Right lobe of liver (tissue), 4 donors: ENCODE data around the gene UBE2V1.

Experiments
- CTCF ChIP-seq, 4 donors: fragments of 200-600 bp in 3 of 4; fragments of 450-650 bp in 1 of 4; IDR thresholded peaks; one replicate each; pipeline versions ENCODE4 v1.5.1 to v1.8.0; 2016 to 2022; ENCODE audit warnings: antibody characterized with exemption in 4 of 4, mild to moderate bottlenecking in 2 of 4
- POLR2A ChIP-seq: fragments of 450-650 bp; IDR thresholded peaks from one replicate; pipeline ENCODE4 v1.6.1; 2017; ENCODE audit warnings: antibody characterized with exemption, mild to moderate bottlenecking
- donor health status: DM: no; HTN: no; CAD: no.
- donor health status: DM: no; HTN: no; CAD: no.
- donor health status: DM: no; HTN: yes; CAD: no.

GRCh38 chr20:50037123-50037522 is 75.8 kb downstream of the UBE2V1 start:
- TF ChIP-seq CTCF (IDR thresholded peaks at IDR 0.05) (no peak), POLR2A (no peak)
